Testis (tissue), 2 donors: ENCODE measurements around the gene JAKMIP1.

Source experiments
- CTCF ChIP-seq, 3 experiments: fragments of 450-650 bp in 2 of 3; fragments of 200-600 bp in 1 of 3; sonication (generic) in 1 of 3; IDR thresholded peaks; one replicate each; pipeline ENCODE4 v1.5.1; 2016 to 2019; ENCODE audit warnings: antibody characterized with exemption in 3 of 3, mild to moderate bottlenecking in 2 of 3, moderate library complexity in 1 of 3
- POLR2A ChIP-seq: fragments of 450-650 bp; IDR thresholded peaks from one replicate; pipeline ENCODE4 v1.6.1; 2017; ENCODE audit warnings: antibody characterized with exemption, mild to moderate bottlenecking, moderate library complexity

- TF ChIP-seq POLR2A = no peak
- no peak for TF ChIP-seq CTCF (IDR thresholded peaks at IDR 0.05)
Measured at GRCh38 chr4:6242271-6243029, 42.1 kb upstream of the JAKMIP1 start.
